ENCODE data around the gene DDX60. TPM values are rescaled to one million over a fixed set of nuclear protein-coding genes. Genes with fewer than 3 reads are reported as not detected.

DDX60 gene
- polyA plus RNA-seq, 1 donor from 2014 or later: not detected

DNA sequence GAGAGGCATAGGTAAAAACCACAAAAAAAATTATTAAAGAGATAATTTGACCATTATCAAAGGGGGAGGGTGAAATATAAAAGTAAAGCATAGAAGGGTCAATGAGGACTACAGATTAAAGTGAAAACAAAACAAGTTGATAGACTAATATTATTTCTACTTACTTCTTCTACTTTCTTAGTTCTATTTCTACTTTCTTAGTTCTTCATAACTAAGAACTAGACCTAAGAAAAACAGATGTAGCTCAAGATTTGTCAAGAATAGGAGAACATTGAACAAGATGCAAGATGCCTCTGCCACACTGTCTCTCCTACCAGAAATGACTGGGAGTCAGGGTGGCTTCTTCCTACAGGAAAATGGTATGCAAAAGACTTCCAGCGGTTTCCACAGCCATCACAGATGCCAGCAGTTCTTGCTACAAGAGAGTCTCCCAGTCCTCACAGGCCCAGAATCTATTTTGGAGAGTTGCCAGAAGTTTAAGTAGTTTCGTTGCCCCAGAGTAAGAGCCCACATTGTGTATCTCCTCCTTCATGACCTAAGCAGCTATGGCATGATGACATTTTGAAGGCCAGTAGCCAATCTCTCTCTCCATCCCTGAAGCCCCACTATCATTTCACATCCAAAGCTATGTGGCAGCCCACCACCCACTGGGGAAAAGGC is 42.9 kb upstream of the DDX60 start:
- H3K9me2 ChIP-seq (ENCODE audit: insufficient read depth, low read length): no peaks in the 10 kb centered on the region
- H4K20me1 ChIP-seq (ENCODE audit: insufficient read depth): no peaks in the 10 kb centered on the region
- H2AFZ ChIP-seq (ENCODE audit: low read depth, low read length): no peak overlapping the region
- H3K9me3 ChIP-seq (ENCODE audit: low read length): no peaks in the 10 kb centered on the region
- H3K27ac ChIP-seq (ENCODE audit: low read length): no peak overlapping the region
- H3F3A ChIP-seq (ENCODE audit: insufficient read depth, low read length, poor library complexity, severe bottlenecking): no peaks in the 10 kb centered on the region
- TF ChIP-seq RAD21 (conservative IDR thresholded peaks at IDR 0.05): no peak
- TF ChIP-seq, protein P1, sequence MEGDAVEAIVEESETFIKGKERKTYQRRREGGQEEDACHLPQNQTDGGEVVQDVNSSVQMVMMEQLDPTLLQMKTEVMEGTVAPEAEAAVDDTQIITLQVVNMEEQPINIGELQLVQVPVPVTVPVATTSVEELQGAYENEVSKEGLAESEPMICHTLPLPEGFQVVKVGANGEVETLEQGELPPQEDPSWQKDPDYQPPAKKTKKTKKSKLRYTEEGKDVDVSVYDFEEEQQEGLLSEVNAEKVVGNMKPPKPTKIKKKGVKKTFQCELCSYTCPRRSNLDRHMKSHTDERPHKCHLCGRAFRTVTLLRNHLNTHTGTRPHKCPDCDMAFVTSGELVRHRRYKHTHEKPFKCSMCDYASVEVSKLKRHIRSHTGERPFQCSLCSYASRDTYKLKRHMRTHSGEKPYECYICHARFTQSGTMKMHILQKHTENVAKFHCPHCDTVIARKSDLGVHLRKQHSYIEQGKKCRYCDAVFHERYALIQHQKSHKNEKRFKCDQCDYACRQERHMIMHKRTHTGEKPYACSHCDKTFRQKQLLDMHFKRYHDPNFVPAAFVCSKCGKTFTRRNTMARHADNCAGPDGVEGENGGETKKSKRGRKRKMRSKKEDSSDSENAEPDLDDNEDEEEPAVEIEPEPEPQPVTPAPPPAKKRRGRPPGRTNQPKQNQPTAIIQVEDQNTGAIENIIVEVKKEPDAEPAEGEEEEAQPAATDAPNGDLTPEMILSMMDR (IDR thresholded peaks at IDR 0.05; ENCODE audit: poor library complexity, severe bottlenecking): no peak
- TF ChIP-seq POLR2AphosphoS5 (IDR thresholded peaks at IDR 0.05): no peak
- TF ChIP-seq EP300 (conservative IDR thresholded peaks at IDR 0.05; ENCODE audit: poor library complexity, severe bottlenecking): no peak
- no peak for TF ChIP-seq TAF1 (IDR thresholded peaks at IDR 0.05; ENCODE audit: low read depth)
- TF ChIP-seq SMC3 (conservative IDR thresholded peaks at IDR 0.05; ENCODE audit: poor library complexity): no peak
- TF ChIP-seq, protein P2, sequence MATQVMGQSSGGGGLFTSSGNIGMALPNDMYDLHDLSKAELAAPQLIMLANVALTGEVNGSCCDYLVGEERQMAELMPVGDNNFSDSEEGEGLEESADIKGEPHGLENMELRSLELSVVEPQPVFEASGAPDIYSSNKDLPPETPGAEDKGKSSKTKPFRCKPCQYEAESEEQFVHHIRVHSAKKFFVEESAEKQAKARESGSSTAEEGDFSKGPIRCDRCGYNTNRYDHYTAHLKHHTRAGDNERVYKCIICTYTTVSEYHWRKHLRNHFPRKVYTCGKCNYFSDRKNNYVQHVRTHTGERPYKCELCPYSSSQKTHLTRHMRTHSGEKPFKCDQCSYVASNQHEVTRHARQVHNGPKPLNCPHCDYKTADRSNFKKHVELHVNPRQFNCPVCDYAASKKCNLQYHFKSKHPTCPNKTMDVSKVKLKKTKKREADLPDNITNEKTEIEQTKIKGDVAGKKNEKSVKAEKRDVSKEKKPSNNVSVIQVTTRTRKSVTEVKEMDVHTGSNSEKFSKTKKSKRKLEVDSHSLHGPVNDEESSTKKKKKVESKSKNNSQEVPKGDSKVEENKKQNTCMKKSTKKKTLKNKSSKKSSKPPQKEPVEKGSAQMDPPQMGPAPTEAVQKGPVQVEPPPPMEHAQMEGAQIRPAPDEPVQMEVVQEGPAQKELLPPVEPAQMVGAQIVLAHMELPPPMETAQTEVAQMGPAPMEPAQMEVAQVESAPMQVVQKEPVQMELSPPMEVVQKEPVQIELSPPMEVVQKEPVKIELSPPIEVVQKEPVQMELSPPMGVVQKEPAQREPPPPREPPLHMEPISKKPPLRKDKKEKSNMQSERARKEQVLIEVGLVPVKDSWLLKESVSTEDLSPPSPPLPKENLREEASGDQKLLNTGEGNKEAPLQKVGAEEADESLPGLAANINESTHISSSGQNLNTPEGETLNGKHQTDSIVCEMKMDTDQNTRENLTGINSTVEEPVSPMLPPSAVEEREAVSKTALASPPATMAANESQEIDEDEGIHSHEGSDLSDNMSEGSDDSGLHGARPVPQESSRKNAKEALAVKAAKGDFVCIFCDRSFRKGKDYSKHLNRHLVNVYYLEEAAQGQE (IDR thresholded peaks at IDR 0.05; ENCODE audit: borderline replicate concordance): no peak
- TF ChIP-seq MXI1 (conservative IDR thresholded peaks at IDR 0.05; ENCODE audit: poor library complexity, severe bottlenecking): no peak
- no peak for TF ChIP-seq EZH2 (IDR thresholded peaks at IDR 0.05; ENCODE audit: borderline replicate concordance, insufficient read depth, low read length, poor library complexity, severe bottlenecking)
- H3K36me3 ChIP-seq (ENCODE audit: insufficient read depth, low read length): no peaks in the 10 kb centered on the region
- H3K4me3 ChIP-seq (ENCODE audit: low read length): no peak overlapping the region
- H3K27me3 ChIP-seq (ENCODE audit: insufficient read depth, low read depth, low read length): no peaks in the 10 kb centered on the region
- no peak overlapping the region for H3K9ac ChIP-seq (ENCODE audit: low read length)
- H3K79me2 ChIP-seq (replicated peaks; ENCODE audit: insufficient read depth, low read length): no peaks in the 10 kb centered on the region
- H3K4me2 ChIP-seq (ENCODE audit: low read length): no peak overlapping the region

DNA sequence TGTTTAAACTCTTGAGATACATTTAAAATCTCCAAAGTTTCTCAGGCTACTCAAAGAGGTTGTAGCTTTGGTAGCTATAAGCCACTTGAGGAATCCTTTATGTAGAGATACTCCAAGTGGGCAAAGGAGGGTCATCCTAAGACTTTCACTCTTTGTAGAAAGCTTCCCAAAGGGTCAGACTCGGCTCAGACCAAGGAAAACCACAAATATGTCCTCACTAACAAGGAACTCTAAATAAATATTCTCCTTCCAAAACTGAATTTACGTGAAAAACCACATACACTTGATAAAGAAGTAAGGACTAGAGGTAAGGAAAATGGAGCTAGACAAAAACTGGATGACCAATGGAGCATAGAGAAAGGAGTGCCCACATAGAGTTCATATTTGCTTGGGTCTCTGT is 41.7 kb upstream of the DDX60 start:
- Histone ChIP-seq H3F3A (ENCODE audit: insufficient read depth, low read length, poor library complexity, severe bottlenecking) (no peaks in the 10 kb centered on the region), H3K4me2 (ENCODE audit: low read length) (no peak overlapping the region), H3K9me2 (ENCODE audit: insufficient read depth, low read length) (no peaks in the 10 kb centered on the region), H4K20me1 (ENCODE audit: insufficient read depth) (no peaks in the 10 kb centered on the region), H3K27me3 (ENCODE audit: insufficient read depth, low read depth, low read length) (no peaks in the 10 kb centered on the region), H2AFZ (ENCODE audit: low read depth, low read length) (no peak overlapping the region), H3K4me3 (ENCODE audit: low read length) (no peak overlapping the region), H3K27ac (ENCODE audit: low read length) (no peak overlapping the region), H3K9me3 (ENCODE audit: low read length) (no peaks in the 10 kb centered on the region), H3K36me3 (ENCODE audit: insufficient read depth, low read length) (no peaks in the 10 kb centered on the region), H3K79me2 (replicated peaks; ENCODE audit: insufficient read depth, low read length) (no peaks in the 10 kb centered on the region), H3K9ac (ENCODE audit: low read length) (no peak overlapping the region)
- no peak for TF ChIP-seq MXI1 (conservative IDR thresholded peaks at IDR 0.05; ENCODE audit: poor library complexity, severe bottlenecking)
- no peak for TF ChIP-seq EZH2 (IDR thresholded peaks at IDR 0.05; ENCODE audit: borderline replicate concordance, insufficient read depth, low read length, poor library complexity, severe bottlenecking)
- no peak for TF ChIP-seq RAD21 (conservative IDR thresholded peaks at IDR 0.05)
- TF ChIP-seq, protein P1 (IDR thresholded peaks at IDR 0.05; ENCODE audit: poor library complexity, severe bottlenecking): no peak
- TF ChIP-seq SMC3 (conservative IDR thresholded peaks at IDR 0.05; ENCODE audit: poor library complexity): no peak
- no peak for TF ChIP-seq POLR2AphosphoS5 (IDR thresholded peaks at IDR 0.05)
- no peak for TF ChIP-seq TAF1 (IDR thresholded peaks at IDR 0.05; ENCODE audit: low read depth)
- TF ChIP-seq, protein P2 (IDR thresholded peaks at IDR 0.05; ENCODE audit: borderline replicate concordance): no peak
- TF ChIP-seq EP300 (conservative IDR thresholded peaks at IDR 0.05; ENCODE audit: poor library complexity, severe bottlenecking): no peak

Data from neural cell (in vitro differentiated cells).